Measurements from ENCODE around the gene MBOAT2. TPM values are rescaled to one million over a fixed set of nuclear protein-coding genes. Genes with fewer than 3 reads are reported as not detected.

MBOAT2 gene
- total RNA-seq, 1 experiment from 2014 or later = 16.8 TPM

- intact Hi-C loops (cut with micrococcal nuclease) = no loop called here
- BruUV-seq (replicated peaks) = no TSS peak
- Histone ChIP-seq H3K4me2 (ENCODE audit: low read length) (no peak overlapping the region), H3K27me3 (ENCODE audit: insufficient read depth, low read length) (no peaks in the 10 kb centered on the region), H2AFZ (ENCODE audit: low read depth, low read length, poor library complexity, severe bottlenecking) (no peak overlapping the region), H3K27ac (ENCODE audit: low read depth, low read length) (no peak overlapping the region), H3K79me2 (ENCODE audit: insufficient read depth, low read length) (no peaks in the 10 kb centered on the region), H3K4me3 (replicated peaks in 1 of 2; ENCODE audit: low read depth in 1 of 2, low read length in 2 of 2) (no peak overlapping the region), H4K20me1 (ENCODE audit: insufficient read depth) (no peaks in the 10 kb centered on the region), H3K9me3 (ENCODE audit: control insufficient read depth in 1 of 2, insufficient read depth in 1 of 2, low read depth in 1 of 2, low read length in 2 of 2) (no peaks in the 10 kb centered on the region), H3K9ac (ENCODE audit: low read length) (no peak overlapping the region), H3K36me3 (ENCODE audit: control insufficient read depth in 1 of 2, insufficient read depth in 2 of 2, low read length in 2 of 2) (no peaks in the 10 kb centered on the region), H3K9me2 (ENCODE audit: insufficient read depth) (no peaks in the 10 kb centered on the region), H3K4me1 (ENCODE audit: control insufficient read depth in 1 of 2, insufficient read depth in 2 of 2, low read length in 2 of 2) (no peaks in the 10 kb centered on the region)
- ATAC-seq (no peak), DNase-seq (ENCODE audit: low read depth, low spot score) (no peak)
- ChIA-PET RAD21 (ENCODE audit: low non-redundant PET in 1 of 2, low total read pairs in 2 of 2, uncharacterized antibody in 2 of 2, unreplicated experiment in 2 of 2) (no interaction called here), POLR2A (no interaction called here), CTCF (no interaction called here)
- TF ChIP-seq SIN3A (IDR thresholded peaks at IDR 0.05; ENCODE audit: low read depth) = no peak
- TF ChIP-seq YY1 (IDR thresholded peaks at IDR 0.05; ENCODE audit: extremely low read depth, insufficient replicate concordance, low read depth, low read length) = no peak
- no peak for TF ChIP-seq POLR2AphosphoS5 (IDR thresholded peaks at IDR 0.05; ENCODE audit: low read depth, low read length)
- no peak for TF ChIP-seq ELF1 (IDR thresholded peaks at IDR 0.05; ENCODE audit: borderline replicate concordance, low read depth)
Measured at GRCh38 chr2:9029721-9030120, 26.2 kb upstream of the MBOAT2 start.

- no peak for ATAC-seq
Measured at GRCh38 chr2:9027884-9028283, 24.4 kb upstream of the MBOAT2 start.

More at GRCh38 chr2:9027884-9028283, 24.4 kb upstream of the MBOAT2 start:
- intact Hi-C loops (cut with micrococcal nuclease) = no loop called here
- H3K4me2 ChIP-seq (ENCODE audit: low read length) = no peak overlapping the region
- DNase-seq (ENCODE audit: low read depth, low spot score) = no peak
- ChIA-PET CTCF (no interaction called here), POLR2A (no interaction called here), RAD21 (ENCODE audit: low non-redundant PET in 1 of 2, low total read pairs in 2 of 2, uncharacterized antibody in 2 of 2, unreplicated experiment in 2 of 2) (no interaction called here)
- H3K27me3 ChIP-seq (ENCODE audit: insufficient read depth, low read length) = no peaks in the 10 kb centered on the region
- H3K36me3 ChIP-seq (ENCODE audit: control insufficient read depth in 1 of 2, insufficient read depth in 2 of 2, low read length in 2 of 2) = no peaks in the 10 kb centered on the region
- no TSS peak for BruUV-seq (replicated peaks)
- no peak for TF ChIP-seq RAD21 (IDR thresholded peaks at IDR 0.05; ENCODE audit: low read depth)
- TF ChIP-seq CTCF (IDR thresholded peaks at IDR 0.05 in 2 of 3, conservative IDR thresholded peaks at IDR 0.05 in 1 of 3; ENCODE audit: borderline replicate concordance in 1 of 3, insufficient read depth in 1 of 3, low read depth in 2 of 3, low read length in 2 of 3) = no peak
- no peak for TF ChIP-seq SRF (IDR thresholded peaks at IDR 0.05; ENCODE audit: low read depth)
- no peak for TF ChIP-seq FOSL1 (IDR thresholded peaks at IDR 0.05; ENCODE audit: low read depth)
- TF ChIP-seq POLR2AphosphoS5 (IDR thresholded peaks at IDR 0.05; ENCODE audit: low read depth, low read length) = no peak
- TF ChIP-seq REST (IDR thresholded peaks at IDR 0.05; ENCODE audit: low read depth) = no peak
- no peak for TF ChIP-seq EZH2phosphoT487 (IDR thresholded peaks at IDR 0.05; ENCODE audit: borderline replicate concordance)
- H3K4me3 ChIP-seq (replicated peaks in 1 of 2; ENCODE audit: low read depth in 1 of 2, low read length in 2 of 2) = no peak overlapping the region
- H2AFZ ChIP-seq (ENCODE audit: low read depth, low read length, poor library complexity, severe bottlenecking) = no peak overlapping the region
- H4K20me1 ChIP-seq (ENCODE audit: insufficient read depth) = no peaks in the 10 kb centered on the region
- no peaks in the 10 kb centered on the region for H3K9me3 ChIP-seq (ENCODE audit: control insufficient read depth in 1 of 2, insufficient read depth in 1 of 2, low read depth in 1 of 2, low read length in 2 of 2)
- no peaks in the 10 kb centered on the region for H3K79me2 ChIP-seq (ENCODE audit: insufficient read depth, low read length)
- 0 out of 4 replicates have a peak, but pooled peaks cover 0 to 3% of the 10 kb centered on the region in 2 experiments for H3K4me1 ChIP-seq (ENCODE audit: control insufficient read depth in 1 of 2, insufficient read depth in 2 of 2, low read length in 2 of 2)
- no peaks in the 10 kb centered on the region for H3K9me2 ChIP-seq (ENCODE audit: insufficient read depth)
- H3K9ac ChIP-seq (ENCODE audit: low read length) = no peak overlapping the region
- H3K27ac ChIP-seq (ENCODE audit: low read depth, low read length) = no peak overlapping the region

Data from HCT116 (cell line).